Vagina (tissue), 2 donors: ENCODE data around the gene R3HDM2. TPM values are rescaled to one million over a fixed set of nuclear protein-coding genes. Genes with fewer than 3 reads are reported as not detected.
"Not testable (repeated sequence)": the region's sequence is repeated elsewhere in the genome, so short reads cannot be mapped to it uniquely, and the experiment has no call there.

Experiments used
- DNase-seq, 2 donors: peaks; one replicate each; pipeline ENCODE4 v3.0.0-alpha.2; 2017; ENCODE audit errors: extremely low spot score in 2 of 2
- H3K27ac ChIP-seq: fragments of 200-600 bp; sonication (generic); one replicate; pipeline ENCODE4 v1.5.1; 2019
- H3K27me3 ChIP-seq: fragments of 200-600 bp; sonication (generic); one replicate; pipeline ENCODE4 v1.5.1; 2019
- H3K36me3 ChIP-seq, 2 donors: fragments of 200-600 bp; sonication (generic); one replicate each; pipeline ENCODE4 v1.5.1; 2017 to 2019
- H3K4me1 ChIP-seq: fragments of 200-600 bp; sonication (generic); one replicate; pipeline ENCODE4 v1.5.1; 2019
- H3K4me3 ChIP-seq, 2 donors: fragments of 200-600 bp; sonication (generic); 1 replicate in 1 of 2; 2 replicates in 1 of 2; pipeline ENCODE4 v1.5.1; 2016 to 2019
- H3K9me3 ChIP-seq: fragments of 200-600 bp; sonication (generic); one replicate; pipeline ENCODE4 v1.5.1; 2019
- CTCF ChIP-seq, 3 experiments: fragments of 450-650 bp in 2 of 3; fragments of 200-600 bp in 1 of 3; sonication (generic) in 1 of 3; IDR thresholded peaks; one replicate each; pipeline ENCODE4 v1.5.1; 2017 to 2019; ENCODE audit warnings: antibody characterized with exemption in 3 of 3, mild to moderate bottlenecking in 2 of 3, moderate library complexity in 2 of 3
- POLR2A ChIP-seq, 2 donors: fragments of 450-650 bp; IDR thresholded peaks; one replicate each; pipeline ENCODE4 v1.6.1; 2017; ENCODE audit warnings: antibody characterized with exemption in 2 of 2, mild to moderate bottlenecking in 2 of 2, moderate library complexity in 2 of 2
- POLR2AphosphoS5 ChIP-seq, 2 donors: sonication (generic); formaldehyde crosslinking; IDR thresholded peaks; one replicate each; pipeline ENCODE4 v1.9.0; 2017; ENCODE audit warnings: antibody characterized with exemption in 2 of 2, mild to moderate bottlenecking in 2 of 2, low read depth in 1 of 2; ENCODE audit not compliant: insufficient read depth in 1 of 2
- intact Hi-C: fragments of 100-400 bp; cut with DNase I; formaldehyde crosslinking; loops from one replicate; pipeline ENCODE4 v1.15.1; 2023
- total RNA-seq: library from RNA; depleted of rRNA; stranded (reverse); fragments of >200 nt; gene quantifications from one replicate; pipeline ENCODE4 v1.2.3, GENCODE V29; 2016

The R3HDM2 gene
- total RNA-seq, 1 donor from 2014 or later: 44.2 TPM

GRCh38 chr12:57420482-57420881 is 10.4 kb downstream of the R3HDM2 start:
- no peak for DNase-seq
- Histone ChIP-seq H3K27ac (no peak overlapping the region), H3K4me1 (peaks cover 14% of the 10 kb centered on the region), H3K27me3 (no peaks in the 10 kb centered on the region), H3K9me3 (no peaks in the 10 kb centered on the region), H3K4me3 (no peak overlapping the region), H3K36me3 (peaks cover 0 to 15% of the 10 kb centered on the region in 2 donors)
- TF ChIP-seq POLR2A (IDR thresholded peaks at IDR 0.05): no peak
- no peak for TF ChIP-seq CTCF (IDR thresholded peaks at IDR 0.05)
- no peak for TF ChIP-seq POLR2AphosphoS5 (IDR thresholded peaks at IDR 0.05; ENCODE audit: insufficient read depth in 1 of 2, low read depth in 1 of 2)
- intact Hi-C loops: no loop called here

- Histone ChIP-seq H3K36me3 (peaks cover 0 to 15% of the 10 kb centered on the region in 2 donors), H3K4me3 (no peak overlapping the region), H3K27me3 (no peaks in the 10 kb centered on the region), H3K4me1 (peaks cover 17% of the 10 kb centered on the region), H3K27ac (no peak overlapping the region), H3K9me3 (no peaks in the 10 kb centered on the region)
- DNase-seq: no peak
- intact Hi-C loops: no loop called here
- no peak for TF ChIP-seq CTCF (IDR thresholded peaks at IDR 0.05)
- TF ChIP-seq POLR2AphosphoS5 (IDR thresholded peaks at IDR 0.05; ENCODE audit: insufficient read depth in 1 of 2, low read depth in 1 of 2): no peak
- no peak for TF ChIP-seq POLR2A (IDR thresholded peaks at IDR 0.05)
These were observed 11.3 kb downstream of the R3HDM2 start for GRCh38 chr12:57419495-57419894.

- DNase-seq: no peak
- Histone ChIP-seq H3K27ac (no peak overlapping the region), H3K9me3 (no peaks in the 10 kb centered on the region), H3K4me3 (no peak overlapping the region), H3K36me3 (peaks cover 0 to 15% of the 10 kb centered on the region in 2 donors), H3K27me3 (no peaks in the 10 kb centered on the region), H3K4me1 (peaks cover 17% of the 10 kb centered on the region)
- TF ChIP-seq CTCF (IDR thresholded peaks at IDR 0.05) (no peak), POLR2A (IDR thresholded peaks at IDR 0.05) (no peak), POLR2AphosphoS5 (IDR thresholded peaks at IDR 0.05; ENCODE audit: insufficient read depth in 1 of 2, low read depth in 1 of 2) (no peak)
- intact Hi-C loops: no loop called here
These were observed 12.6 kb downstream of the R3HDM2 start for GRCh38 chr12:57418255-57418654.

- TF ChIP-seq CTCF (IDR thresholded peaks at IDR 0.05) (no peak), POLR2AphosphoS5 (IDR thresholded peaks at IDR 0.05; ENCODE audit: insufficient read depth in 1 of 2, low read depth in 1 of 2) (no peak), POLR2A (IDR thresholded peaks at IDR 0.05) (no peak)
- Histone ChIP-seq H3K27ac (no peak overlapping the region), H3K4me1 (peaks cover 17% of the 10 kb centered on the region), H3K9me3 (no peaks in the 10 kb centered on the region), H3K27me3 (no peaks in the 10 kb centered on the region), H3K4me3 (no peak overlapping the region), H3K36me3 (no peaks in the 10 kb centered on the region)
- DNase-seq: no peak
- intact Hi-C loops: no loop called here
These were observed 14.5 kb downstream of the R3HDM2 start for GRCh38 chr12:57416039-57416996.

GRCh38 chr12:57415088-57415487 is 15.8 kb downstream of the R3HDM2 start:
- TF ChIP-seq POLR2A (IDR thresholded peaks at IDR 0.05): no peak
- no peak for TF ChIP-seq CTCF (IDR thresholded peaks at IDR 0.05)
- TF ChIP-seq POLR2AphosphoS5 (IDR thresholded peaks at IDR 0.05; ENCODE audit: insufficient read depth in 1 of 2, low read depth in 1 of 2): no peak
- Histone ChIP-seq H3K4me1 (peaks cover 17% of the 10 kb centered on the region), H3K27ac (no peak overlapping the region), H3K4me3 (no peak overlapping the region), H3K27me3 (no peaks in the 10 kb centered on the region), H3K36me3 (no peaks in the 10 kb centered on the region), H3K9me3 (no peaks in the 10 kb centered on the region)
- DNase-seq: no peak
- intact Hi-C loops: no loop called here

- intact Hi-C loops, H3K36me3 ChIP-seq, H3K27ac ChIP-seq, H3K27me3 ChIP-seq, H3K4me3 ChIP-seq, H3K9me3 ChIP-seq: not testable (repeated sequence)
- peaks cover 17% of the 10 kb centered on the region for H3K4me1 ChIP-seq
- DNase-seq: peak in 1 of 2 donors; percentile 5
These were observed 16.7 kb downstream of the R3HDM2 start for GRCh38 chr12:57414160-57414559.
